SJSA1 (cell line): ENCODE results near the gene LEPROT. TPM values are rescaled to one million over a fixed set of nuclear protein-coding genes. Genes with fewer than 3 reads are reported as not detected.
"Not testable (repeated sequence)": the region's sequence is repeated elsewhere in the genome, so short reads cannot be mapped to it uniquely, and the experiment has no call there.

Source experiments
- DNase-seq, 2 experiments: peaks; one replicate each; pipeline ENCODE4 v3.0.0-alpha.2; 2015 to 2020; ENCODE audit warnings: low spot score in 2 of 2, low read depth in 1 of 2
- H3K27ac ChIP-seq: fragments of 250-450 bp; sonication (Bioruptor Pico); 2 replicates; pipeline ENCODE4 v1.5.1; 2020; ENCODE audit warnings: mild to moderate bottlenecking, moderate library complexity
- H3K27me3 ChIP-seq: fragments of 250-450 bp; sonication (Bioruptor Pico); replicated peaks from 2 replicates; pipeline ENCODE4 v1.5.1; 2020; ENCODE audit warnings: mild to moderate bottlenecking, moderate library complexity
- H3K36me3 ChIP-seq: fragments of 250-450 bp; sonication (Bioruptor Pico); 2 replicates; pipeline ENCODE4 v1.5.1; 2020; ENCODE audit warnings: mild to moderate bottlenecking
- H3K4me1 ChIP-seq: fragments of 250-450 bp; sonication (Bioruptor Pico); replicated peaks from 2 replicates; pipeline ENCODE4 v1.6.1; 2021; ENCODE audit warnings: mild to moderate bottlenecking
- H3K4me3 ChIP-seq: fragments of 250-450 bp; sonication (Bioruptor Pico); 2 replicates; pipeline ENCODE4 v1.5.1; 2020; ENCODE audit warnings: mild to moderate bottlenecking
- H3K9me3 ChIP-seq: fragments of 250-450 bp; sonication (Bioruptor Pico); replicated peaks from 2 replicates; pipeline ENCODE4 v1.5.1; 2020; ENCODE audit warnings: mild to moderate bottlenecking
- total RNA-seq: library from RNA; depleted of rRNA; stranded (reverse); fragments of >200 nt; shearing (Covaris generic); gene quantifications from 2 replicates; pipeline ENCODE4 v1.2.3, GENCODE V29; 2014

Gene LEPROT
- total RNA-seq, 1 experiment from 2014 or later: 91.5 TPM

- H3K27me3 ChIP-seq: no peaks in the 10 kb centered on the region
- no peaks in the 10 kb centered on the region for H3K9me3 ChIP-seq
- H3K27ac ChIP-seq: no peak overlapping the region
- DNase-seq: no peak
- no peak overlapping the region for H3K4me3 ChIP-seq
- H3K4me1 ChIP-seq: no peaks in the 10 kb centered on the region
- H3K36me3 ChIP-seq: no peaks in the 10 kb centered on the region
Measured at GRCh38 chr1:65458730-65459396, 38.4 kb downstream of the LEPROT start.

- Histone ChIP-seq H3K4me1 (no peaks in the 10 kb centered on the region), H3K27ac (no peak overlapping the region), H3K9me3 (no peaks in the 10 kb centered on the region), H3K36me3 (no peaks in the 10 kb centered on the region), H3K27me3 (no peaks in the 10 kb centered on the region), H3K4me3 (no peak overlapping the region)
- DNase-seq: peak in 1 of 2 experiments; percentile 31
Measured at GRCh38 chr1:65459397-65459768, 38.9 kb downstream of the LEPROT start.

GRCh38 chr1:65465837-65466236 lies 45.4 kb downstream of the LEPROT start:
- not testable (repeated sequence) for H3K9me3 ChIP-seq, H3K4me3 ChIP-seq, H3K27me3 ChIP-seq, H3K27ac ChIP-seq, H3K36me3 ChIP-seq, DNase-seq
- peaks cover 23% of the 10 kb centered on the region for H3K4me1 ChIP-seq

GRCh38 chr1:65467536-65467935 lies 47.1 kb downstream of the LEPROT start:
- Histone ChIP-seq H3K27me3 (no peaks in the 10 kb centered on the region), H3K36me3 (no peaks in the 10 kb centered on the region), H3K4me3 (no peak overlapping the region), H3K4me1 (peaks cover 23% of the 10 kb centered on the region), H3K27ac (no peak overlapping the region), H3K9me3 (no peaks in the 10 kb centered on the region)
- DNase-seq: peak; percentile 16 to 63

GRCh38 chr1:65469126-65469888 lies 48.8 kb downstream of the LEPROT start:
- H3K36me3 ChIP-seq: no peaks in the 10 kb centered on the region
- no peaks in the 10 kb centered on the region for H3K9me3 ChIP-seq
- H3K27me3 ChIP-seq: peaks cover 2% of the 10 kb centered on the region; the same call in 1 of the 2 replicates
- peaks cover 23% of the 10 kb centered on the region for H3K4me1 ChIP-seq
- no peak overlapping the region for H3K4me3 ChIP-seq
- no peak for DNase-seq
- no peak overlapping the region for H3K27ac ChIP-seq

- peaks cover 23% of the 10 kb centered on the region for H3K4me1 ChIP-seq
- no peaks in the 10 kb centered on the region for H3K9me3 ChIP-seq
- H3K27me3 ChIP-seq: peaks cover 2% of the 10 kb centered on the region; the same call in 1 of the 2 replicates
- DNase-seq: peak in 1 of 2 experiments; percentile 55
- no peak overlapping the region for H3K4me3 ChIP-seq
- H3K36me3 ChIP-seq: no peaks in the 10 kb centered on the region
- H3K27ac ChIP-seq: no peak overlapping the region
Measured at GRCh38 chr1:65469889-65470340, 49.4 kb downstream of the LEPROT start.

- Histone ChIP-seq H3K4me3 (no peak overlapping the region), H3K4me1 (peaks cover 23% of the 10 kb centered on the region), H3K27ac (no peak overlapping the region), H3K27me3 (peaks cover 2% of the 10 kb centered on the region; the same call in 1 of the 2 replicates), H3K36me3 (no peaks in the 10 kb centered on the region), H3K9me3 (no peaks in the 10 kb centered on the region)
- no peak for DNase-seq
Measured at GRCh38 chr1:65470766-65471165, 50.3 kb downstream of the LEPROT start.

GRCh38 chr1:65471213-65471833 lies 50.9 kb downstream of the LEPROT start:
- H3K9me3 ChIP-seq: no peaks in the 10 kb centered on the region
- H3K27ac ChIP-seq: no peak overlapping the region
- H3K27me3 ChIP-seq: peaks cover 2% of the 10 kb centered on the region; the same call in 1 of the 2 replicates
- DNase-seq: no peak
- H3K4me3 ChIP-seq: no peak overlapping the region
- H3K4me1 ChIP-seq: peaks cover 23% of the 10 kb centered on the region
- H3K36me3 ChIP-seq: no peaks in the 10 kb centered on the region

GRCh38 chr1:65471861-65472332 lies 51.4 kb downstream of the LEPROT start:
- Histone ChIP-seq H3K9me3 (no peaks in the 10 kb centered on the region), H3K4me3 (no peak overlapping the region), H3K27me3 (peaks cover 2% of the 10 kb centered on the region; the same call in 1 of the 2 replicates), H3K27ac (no peak overlapping the region), H3K36me3 (no peaks in the 10 kb centered on the region), H3K4me1 (peaks cover 23% of the 10 kb centered on the region)
- no peak for DNase-seq

GRCh38 chr1:65476327-65476726 lies 55.9 kb downstream of the LEPROT start:
- no peak overlapping the region for H3K4me3 ChIP-seq
- H3K27ac ChIP-seq: no peak overlapping the region
- H3K36me3 ChIP-seq: no peaks in the 10 kb centered on the region
- H3K4me1 ChIP-seq: no peaks in the 10 kb centered on the region
- DNase-seq: no peak
- peaks cover 2% of the 10 kb centered on the region; the same call in 1 of the 2 replicates for H3K27me3 ChIP-seq
- no peaks in the 10 kb centered on the region for H3K9me3 ChIP-seq

GRCh38 chr1:65477414-65478378 lies 57.2 kb downstream of the LEPROT start:
- Histone ChIP-seq H3K36me3 (no peaks in the 10 kb centered on the region), H3K4me1 (no peaks in the 10 kb centered on the region), H3K27me3 (peaks cover 2% of the 10 kb centered on the region; the same call in 1 of the 2 replicates), H3K27ac (no peak overlapping the region), H3K4me3 (no peak overlapping the region), H3K9me3 (no peaks in the 10 kb centered on the region)
- DNase-seq: no peak

- Histone ChIP-seq H3K27ac (no peak overlapping the region), H3K4me1 (no peaks in the 10 kb centered on the region), H3K4me3 (no peak overlapping the region), H3K9me3 (no peaks in the 10 kb centered on the region; the same call in 1 of the 2 replicates), H3K36me3 (no peaks in the 10 kb centered on the region), H3K27me3 (peaks cover 2% of the 10 kb centered on the region; the same call in 1 of the 2 replicates)
- no peak for DNase-seq
Measured at GRCh38 chr1:65478379-65479026, 58.0 kb downstream of the LEPROT start.
